HG02840 (cell line): ENCODE measurements around the gene DUSP28.

Experiments
- ATAC-seq: cut with Tn5 transposase; IDR thresholded peaks from one replicate; pipeline ENCODE4 v1.9.1; 2021; ENCODE audit warnings: mild to moderate bottlenecking, moderate library complexity, moderate number of reproducible peaks; ENCODE audit not compliant: unreplicated experiment, low FRiP score

Gene DUSP28

GRCh38 chr2:240571314-240571973 lies 11.3 kb downstream of the DUSP28 start:
- ATAC-seq, result no peak

GRCh38 chr2:240572141-240573031 lies 12.2 kb downstream of the DUSP28 start:
- no peak for ATAC-seq

DNA sequence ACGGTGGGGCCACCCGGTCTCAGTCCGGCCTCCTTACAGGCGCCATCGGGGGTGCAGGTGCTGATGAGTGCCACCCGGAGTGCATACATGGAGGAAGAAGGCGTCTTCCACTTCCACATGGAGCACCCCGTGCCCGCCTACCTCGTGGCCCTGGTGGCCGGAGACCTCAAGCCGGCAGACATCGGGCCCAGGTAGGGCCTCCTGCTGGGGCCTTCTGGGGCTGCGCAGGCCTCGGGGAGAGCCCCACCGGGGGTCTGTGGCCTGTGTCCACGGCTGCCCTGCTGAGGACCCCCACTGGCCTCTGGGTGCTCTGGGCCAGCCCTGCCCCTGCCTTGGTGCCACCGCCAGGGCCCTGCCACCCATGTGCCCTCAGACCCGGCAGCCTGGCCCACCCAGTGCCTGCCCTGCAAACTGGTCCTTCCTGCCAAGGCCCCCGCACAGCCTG lies 12.9 kb downstream of the DUSP28 start:
- ATAC-seq, result no peak

- ATAC-seq, result no peak
These were observed 13.6 kb downstream of the DUSP28 start for GRCh38 chr2:240573516-240574385.

- ATAC-seq, result no peak
These were observed 14.4 kb downstream of the DUSP28 start for GRCh38 chr2:240574386-240575100.

DNA sequence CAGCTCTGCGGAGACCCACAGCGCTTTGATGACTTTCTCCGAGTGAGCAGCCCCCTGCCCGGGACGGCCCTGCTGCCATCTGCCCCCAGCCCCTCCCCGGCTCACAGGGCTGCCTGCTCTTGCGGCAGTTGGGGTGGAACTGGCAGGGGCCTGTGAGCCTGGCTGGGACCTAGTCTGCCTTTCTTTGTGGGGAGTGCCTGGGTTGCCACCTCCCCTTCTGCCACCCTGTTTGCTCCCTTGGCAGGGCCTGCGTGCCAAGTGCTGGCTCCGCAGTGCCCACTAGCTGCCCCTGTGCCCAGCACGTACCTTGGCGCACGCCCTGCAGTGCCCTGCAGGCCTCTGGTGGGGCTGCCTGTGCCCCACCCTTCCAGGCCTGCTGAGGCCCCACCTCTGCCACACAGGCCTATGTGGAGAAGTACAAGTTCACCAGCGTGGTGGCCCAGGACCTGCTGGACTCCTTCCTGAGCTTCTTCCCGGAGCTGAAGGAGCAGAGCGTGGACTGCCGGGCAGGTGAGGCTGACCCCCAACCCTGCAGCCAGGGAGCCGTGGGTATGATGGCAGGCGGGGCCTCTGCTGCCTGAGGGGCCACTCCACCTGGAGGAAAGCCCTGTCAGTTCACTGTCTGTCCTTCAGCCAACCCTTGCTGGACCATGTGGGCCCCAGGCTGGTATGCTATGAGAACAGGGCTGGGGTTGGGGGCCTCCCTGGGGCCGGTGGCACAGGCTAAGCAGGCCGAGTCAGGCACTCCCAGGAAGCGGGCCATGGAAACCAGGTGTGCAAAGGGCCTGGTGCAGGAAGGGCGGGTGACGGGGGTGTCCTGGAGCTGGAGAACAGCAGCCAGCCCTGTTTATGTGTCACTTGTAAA lies 15.2 kb downstream of the DUSP28 start:
- no peak for ATAC-seq

- ATAC-seq, result no peak
These were observed 15.9 kb downstream of the DUSP28 start for GRCh38 chr2:240576036-240576435.

DNA sequence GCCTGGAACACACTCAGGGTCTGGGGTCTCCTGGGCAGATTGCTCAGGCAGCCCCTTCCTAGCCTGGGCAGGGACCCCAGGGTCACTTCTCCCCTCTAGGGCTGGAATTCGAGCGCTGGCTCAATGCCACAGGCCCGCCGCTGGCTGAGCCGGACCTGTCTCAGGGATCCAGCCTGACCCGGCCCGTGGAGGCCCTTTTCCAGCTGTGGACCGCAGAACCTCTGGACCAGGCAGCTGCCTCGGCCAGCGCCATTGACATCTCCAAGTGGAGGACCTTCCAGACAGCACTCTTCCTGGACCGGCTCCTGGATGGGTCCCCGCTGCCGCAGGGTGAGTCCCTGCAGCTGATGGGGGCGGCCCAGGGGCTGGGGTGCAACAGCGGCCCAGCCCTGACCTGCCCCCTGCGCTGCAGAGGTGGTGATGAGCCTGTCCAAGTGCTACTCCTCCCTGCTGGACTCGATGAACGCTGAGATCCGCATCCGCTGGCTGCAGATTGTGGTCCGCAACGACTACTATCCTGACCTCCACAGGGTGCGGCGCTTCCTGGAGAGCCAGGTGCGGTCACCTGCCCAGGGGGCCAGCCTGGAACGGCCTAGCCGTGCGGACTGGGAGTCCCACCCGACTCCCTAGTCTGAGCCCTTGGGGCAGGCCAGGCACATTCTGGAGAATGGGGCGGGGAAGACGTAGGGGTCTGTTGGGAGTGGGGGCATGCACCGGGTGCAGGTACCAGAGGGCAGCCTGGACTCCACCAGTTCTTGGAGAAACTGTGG lies 16.5 kb downstream of the DUSP28 start:
- no peak for ATAC-seq

DNA sequence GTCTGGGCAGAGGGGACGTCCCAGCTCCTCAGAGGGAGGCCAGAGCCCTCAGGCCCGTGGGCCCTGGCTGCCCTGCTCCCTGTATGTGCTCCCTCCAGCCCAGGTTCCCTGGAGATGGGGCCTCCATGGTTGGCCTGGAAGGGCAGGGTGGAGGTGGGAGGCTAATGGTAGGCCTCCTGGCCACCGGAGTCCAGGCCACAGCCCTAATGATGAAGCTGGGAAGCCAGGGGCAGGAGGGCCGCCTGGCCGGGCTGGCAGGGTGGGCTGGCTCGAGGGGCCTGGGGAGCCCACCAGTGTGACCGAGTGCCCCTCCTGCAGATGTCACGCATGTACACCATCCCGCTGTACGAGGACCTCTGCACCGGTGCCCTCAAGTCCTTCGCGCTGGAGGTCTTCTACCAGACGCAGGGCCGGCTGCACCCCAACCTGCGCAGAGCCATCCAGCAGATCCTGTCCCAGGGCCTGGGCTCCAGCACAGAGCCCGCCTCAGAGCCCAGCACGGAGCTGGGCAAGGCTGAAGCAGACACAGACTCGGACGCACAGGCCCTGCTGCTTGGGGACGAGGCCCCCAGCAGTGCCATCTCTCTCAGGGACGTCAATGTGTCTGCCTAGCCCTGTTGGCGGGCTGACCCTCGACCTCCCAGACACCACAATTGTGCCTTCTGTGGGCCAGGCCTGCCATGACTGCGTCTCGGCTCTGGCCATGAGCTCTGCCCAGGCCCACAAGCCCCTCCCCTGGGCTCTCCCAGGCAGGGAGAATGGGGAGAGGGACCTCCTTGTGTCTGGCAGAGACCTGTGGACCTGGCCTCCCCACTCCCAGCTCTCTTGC lies 17.3 kb downstream of the DUSP28 start:
- no peak for ATAC-seq

DNA sequence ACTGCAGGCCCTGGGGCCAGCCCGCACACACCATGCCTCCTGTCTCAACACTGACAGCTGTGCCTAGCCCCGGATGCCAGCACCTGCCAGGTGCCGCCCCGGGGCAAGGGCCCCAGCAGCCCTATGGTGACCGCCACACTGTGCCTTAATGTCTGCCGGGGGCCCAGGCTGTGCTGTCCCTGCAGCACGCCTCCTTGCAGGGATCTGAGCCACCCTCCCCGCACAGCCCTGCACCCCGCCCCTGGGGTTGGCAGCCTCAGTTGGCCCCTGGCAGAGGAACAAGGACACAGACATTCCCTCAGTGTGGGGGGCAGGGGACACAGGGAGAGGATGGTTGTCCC lies 17.9 kb downstream of the DUSP28 start:
- no peak for ATAC-seq

DNA sequence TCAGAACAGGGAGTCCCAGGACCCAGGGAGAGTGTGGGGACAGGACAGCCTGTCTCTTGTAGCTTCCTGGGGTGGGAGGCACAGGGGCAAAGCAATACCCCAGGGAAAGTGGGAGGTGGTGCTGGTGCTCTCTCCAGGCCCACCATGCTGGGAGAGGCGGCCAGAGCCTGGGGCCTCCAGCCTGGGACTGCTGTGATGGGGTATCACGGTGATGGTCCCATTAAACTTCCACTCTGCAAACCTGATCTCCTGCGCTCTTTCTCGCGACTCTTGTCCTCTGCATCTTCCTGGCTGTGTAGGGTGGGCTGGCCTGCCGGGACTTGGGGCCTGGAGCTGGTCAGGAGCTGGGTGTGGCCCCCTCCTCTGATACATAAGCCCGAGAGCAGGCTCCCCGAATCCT lies 18.3 kb downstream of the DUSP28 start:
- ATAC-seq, result no peak

GRCh38 chr2:240579071-240579762 lies 19.1 kb downstream of the DUSP28 start:
- ATAC-seq, result no peak

DNA sequence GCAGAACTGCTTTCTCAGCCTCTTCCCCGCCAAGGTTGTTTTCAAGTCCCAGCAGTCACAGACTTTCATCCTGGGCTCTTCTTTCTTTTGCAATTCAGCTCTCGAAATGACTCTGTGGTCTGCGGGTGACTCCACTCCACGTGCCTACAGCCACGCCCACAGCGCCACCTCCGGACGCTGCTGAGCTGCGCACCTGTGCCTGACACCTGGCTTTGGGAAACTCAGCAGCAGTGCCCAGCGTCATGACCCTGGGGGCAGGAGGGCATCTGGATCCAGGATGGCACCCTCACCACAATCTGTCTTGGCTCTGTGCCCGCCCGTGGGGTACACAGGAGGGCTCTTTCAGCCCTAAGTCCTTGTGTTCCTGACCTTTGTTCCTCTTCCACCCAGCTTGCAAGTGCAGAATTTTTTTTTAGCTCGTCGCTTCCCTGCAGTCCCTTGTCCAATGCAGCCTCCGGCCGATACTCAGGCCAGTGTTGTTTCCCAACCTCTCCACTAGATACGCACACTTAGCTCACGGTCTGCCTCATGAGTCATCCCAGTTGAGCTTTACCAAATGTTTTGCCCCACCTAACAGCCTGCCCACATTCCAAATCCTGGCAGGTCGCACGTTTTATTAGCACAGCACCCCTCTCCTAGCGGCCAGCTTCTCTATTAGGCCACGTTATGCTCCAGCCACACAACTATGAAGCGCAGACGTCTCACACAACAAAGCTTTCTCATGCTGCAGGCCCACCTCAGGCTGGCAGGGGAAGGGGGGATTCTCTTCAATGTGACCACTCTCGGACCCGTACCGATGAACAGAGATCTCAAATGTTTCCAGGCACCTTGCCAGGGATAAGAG lies 19.8 kb downstream of the DUSP28 start:
- no peak for ATAC-seq

DNA sequence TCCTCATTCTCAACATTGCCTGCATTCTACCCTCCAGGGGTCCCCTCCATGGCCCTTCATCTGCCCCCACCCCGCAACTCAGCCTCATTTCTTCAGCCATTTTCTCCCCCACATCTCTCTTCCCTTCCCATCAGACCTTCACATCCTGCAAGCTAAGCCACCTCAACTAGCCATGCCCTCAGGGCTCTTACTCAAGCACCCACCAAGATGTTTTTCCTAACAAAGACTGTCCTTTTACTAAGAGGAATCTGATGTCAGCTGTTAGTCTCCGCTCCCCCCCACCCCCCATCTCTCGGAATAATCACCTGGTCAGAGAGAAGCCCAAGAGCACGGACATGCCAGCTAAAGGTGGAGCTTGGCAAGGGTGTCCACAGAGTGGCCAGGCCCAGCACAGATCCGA lies 21.7 kb downstream of the DUSP28 start:
- ATAC-seq, result no peak

DNA sequence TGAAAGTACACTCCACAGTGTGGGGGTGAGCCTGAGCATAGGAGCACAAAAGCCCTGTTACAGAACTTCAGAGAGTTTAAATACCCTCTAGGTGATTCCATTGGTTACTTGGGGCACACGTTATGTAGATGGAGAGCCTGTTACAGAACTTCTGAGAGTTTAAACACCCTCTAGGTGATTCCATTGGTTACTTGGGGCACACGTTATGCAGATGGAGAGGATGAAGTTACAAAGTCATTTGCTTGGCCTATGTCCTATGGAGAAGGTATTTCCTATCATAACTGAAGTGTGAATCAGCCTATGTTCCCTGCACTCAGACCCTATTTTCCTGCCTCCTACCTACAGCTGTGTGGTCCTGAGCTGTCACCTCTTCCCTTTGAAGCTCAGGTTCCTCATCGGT lies 22.6 kb downstream of the DUSP28 start:
- no peak for ATAC-seq

- no peak for ATAC-seq
These were observed 23.6 kb downstream of the DUSP28 start for GRCh38 chr2:240583774-240584173.
